Stomach (tissue), 4 donors: Measurements from ENCODE around the gene SLC36A2.

Source experiments
- CTCF ChIP-seq, 7 experiments: fragments of 450-650 bp in 4 of 7; fragments of 200-600 bp in 3 of 7; sonication (generic) in 3 of 7; IDR thresholded peaks; one replicate each; pipeline ENCODE4 v1.5.1; 2016 to 2019; ENCODE audit warnings: antibody characterized with exemption in 7 of 7, control low read depth in 2 of 7, mild to moderate bottlenecking in 1 of 7
- EP300 ChIP-seq: sonication (generic); formaldehyde crosslinking; IDR thresholded peaks from one replicate; pipeline ENCODE4 v1.6.1; 2017; ENCODE audit warnings: antibody characterized with exemption
- POLR2A ChIP-seq, 4 donors: fragments of 450-650 bp; IDR thresholded peaks; one replicate each; pipeline ENCODE4 v1.6.1; 2016; ENCODE audit warnings: antibody characterized with exemption in 4 of 4, control low read depth in 2 of 4, mild to moderate bottlenecking in 1 of 4, moderate library complexity in 1 of 4
- POLR2AphosphoS5 ChIP-seq, 3 donors: sonication (generic); formaldehyde crosslinking; IDR thresholded peaks; one replicate each; pipeline ENCODE4 v1.6.1; 2016; ENCODE audit warnings: antibody characterized with exemption in 3 of 3

- no peak for TF ChIP-seq CTCF (IDR thresholded peaks at IDR 0.05)
- TF ChIP-seq EP300: no peak
- TF ChIP-seq POLR2AphosphoS5 (IDR thresholded peaks at IDR 0.05): no peak
- no peak for TF ChIP-seq POLR2A (IDR thresholded peaks at IDR 0.05)
These were observed 50.9 kb downstream of the SLC36A2 start for GRCh38 chr5:151296478-151296830.
